AG09319 (cell line): Measurements from ENCODE around the gene SLCO1B3.
"Not testable (repeated sequence)": the region's sequence is repeated elsewhere in the genome, so short reads cannot be mapped to it uniquely, and the experiment has no call there.

Experiments used
- DNase-seq: peaks from one replicate; pipeline ENCODE4 v3.0.0-alpha.2; 2010; ENCODE audit warnings: low read depth; ENCODE audit errors: extremely low read depth
- TF ChIP-seq, protein P1 (sequence below): IDR thresholded peaks from 2 replicates; pipeline ENCODE4 v1.5.1; 2011; ENCODE audit warnings: low read depth, mild to moderate bottlenecking, inconsistent platforms, low read length, moderate library complexity

The SLCO1B3 gene, protein sequence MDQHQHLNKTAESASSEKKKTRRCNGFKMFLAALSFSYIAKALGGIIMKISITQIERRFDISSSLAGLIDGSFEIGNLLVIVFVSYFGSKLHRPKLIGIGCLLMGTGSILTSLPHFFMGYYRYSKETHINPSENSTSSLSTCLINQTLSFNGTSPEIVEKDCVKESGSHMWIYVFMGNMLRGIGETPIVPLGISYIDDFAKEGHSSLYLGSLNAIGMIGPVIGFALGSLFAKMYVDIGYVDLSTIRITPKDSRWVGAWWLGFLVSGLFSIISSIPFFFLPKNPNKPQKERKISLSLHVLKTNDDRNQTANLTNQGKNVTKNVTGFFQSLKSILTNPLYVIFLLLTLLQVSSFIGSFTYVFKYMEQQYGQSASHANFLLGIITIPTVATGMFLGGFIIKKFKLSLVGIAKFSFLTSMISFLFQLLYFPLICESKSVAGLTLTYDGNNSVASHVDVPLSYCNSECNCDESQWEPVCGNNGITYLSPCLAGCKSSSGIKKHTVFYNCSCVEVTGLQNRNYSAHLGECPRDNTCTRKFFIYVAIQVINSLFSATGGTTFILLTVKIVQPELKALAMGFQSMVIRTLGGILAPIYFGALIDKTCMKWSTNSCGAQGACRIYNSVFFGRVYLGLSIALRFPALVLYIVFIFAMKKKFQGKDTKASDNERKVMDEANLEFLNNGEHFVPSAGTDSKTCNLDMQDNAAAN

DNA sequence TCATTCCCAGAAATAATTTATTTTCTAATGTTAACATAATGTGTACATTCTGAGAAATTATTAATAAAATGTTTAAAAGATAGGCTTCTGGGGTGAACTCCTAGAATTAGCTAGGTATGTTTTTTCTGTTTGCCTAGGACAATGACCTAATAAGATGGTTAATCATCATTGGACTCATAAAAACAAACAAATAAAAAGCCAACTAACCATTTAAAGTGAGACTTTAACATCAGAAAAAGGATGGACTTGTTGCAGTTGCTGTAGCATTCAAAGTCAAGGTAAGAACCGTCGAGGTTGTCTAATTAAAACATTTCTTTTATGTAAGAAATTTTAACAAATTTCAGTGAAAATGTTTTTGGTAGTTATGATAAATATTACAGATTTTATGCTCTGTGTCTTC is at the start of gene SLCO1B3:
Gene SLCO1B3, plus strand, starts transcription at position 219 of the 400 bp plus-strand sequence. CDS start 5,034 bp downstream, outside the sequence.
- DNase-seq: no peak
- TF ChIP-seq, protein P1, sequence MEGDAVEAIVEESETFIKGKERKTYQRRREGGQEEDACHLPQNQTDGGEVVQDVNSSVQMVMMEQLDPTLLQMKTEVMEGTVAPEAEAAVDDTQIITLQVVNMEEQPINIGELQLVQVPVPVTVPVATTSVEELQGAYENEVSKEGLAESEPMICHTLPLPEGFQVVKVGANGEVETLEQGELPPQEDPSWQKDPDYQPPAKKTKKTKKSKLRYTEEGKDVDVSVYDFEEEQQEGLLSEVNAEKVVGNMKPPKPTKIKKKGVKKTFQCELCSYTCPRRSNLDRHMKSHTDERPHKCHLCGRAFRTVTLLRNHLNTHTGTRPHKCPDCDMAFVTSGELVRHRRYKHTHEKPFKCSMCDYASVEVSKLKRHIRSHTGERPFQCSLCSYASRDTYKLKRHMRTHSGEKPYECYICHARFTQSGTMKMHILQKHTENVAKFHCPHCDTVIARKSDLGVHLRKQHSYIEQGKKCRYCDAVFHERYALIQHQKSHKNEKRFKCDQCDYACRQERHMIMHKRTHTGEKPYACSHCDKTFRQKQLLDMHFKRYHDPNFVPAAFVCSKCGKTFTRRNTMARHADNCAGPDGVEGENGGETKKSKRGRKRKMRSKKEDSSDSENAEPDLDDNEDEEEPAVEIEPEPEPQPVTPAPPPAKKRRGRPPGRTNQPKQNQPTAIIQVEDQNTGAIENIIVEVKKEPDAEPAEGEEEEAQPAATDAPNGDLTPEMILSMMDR: no peak

DNA sequence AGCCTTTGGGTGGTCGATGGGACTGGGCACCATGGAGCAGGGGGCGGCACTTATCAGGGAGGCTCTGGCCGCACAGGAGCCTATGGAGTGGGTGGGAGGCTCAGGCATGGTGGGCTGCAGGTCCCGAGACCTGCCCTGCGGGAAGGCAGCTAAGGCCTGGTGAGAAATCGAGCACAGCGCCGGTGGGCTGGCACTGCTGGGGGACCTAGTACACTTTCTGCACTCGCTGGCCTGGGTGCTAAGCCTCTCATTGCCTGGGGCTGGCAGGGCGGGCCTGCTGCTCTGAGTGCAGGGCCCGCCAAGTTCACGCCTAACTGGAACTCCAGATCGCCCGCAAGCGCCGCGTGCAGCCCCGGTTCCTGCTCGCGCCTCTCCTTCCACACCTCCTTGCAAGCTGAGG is 33.1 kb upstream of the SLCO1B3 start:
- TF ChIP-seq, protein P1: no peak
- no peak for DNase-seq

DNA sequence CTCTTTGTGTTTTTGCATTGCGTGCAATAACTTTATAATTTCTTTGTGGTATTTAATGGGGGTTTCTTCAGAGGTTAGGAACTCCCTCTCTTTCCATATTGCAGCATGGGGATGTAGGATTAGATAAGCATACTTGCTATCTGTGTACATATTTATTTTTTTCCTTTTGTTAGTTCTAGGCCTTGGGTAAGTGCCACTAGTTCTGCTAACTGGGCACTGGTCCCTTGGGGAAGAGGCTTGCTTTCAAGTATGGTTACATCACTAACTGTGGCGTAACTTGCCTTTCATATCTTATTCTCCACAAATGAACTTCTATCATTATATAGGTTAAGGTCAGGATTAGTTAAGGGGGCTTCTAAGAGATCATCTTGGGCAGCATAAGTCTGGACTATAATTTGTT is 31.5 kb upstream of the SLCO1B3 start:
- no peak for DNase-seq
- TF ChIP-seq, protein P1: no peak

DNA sequence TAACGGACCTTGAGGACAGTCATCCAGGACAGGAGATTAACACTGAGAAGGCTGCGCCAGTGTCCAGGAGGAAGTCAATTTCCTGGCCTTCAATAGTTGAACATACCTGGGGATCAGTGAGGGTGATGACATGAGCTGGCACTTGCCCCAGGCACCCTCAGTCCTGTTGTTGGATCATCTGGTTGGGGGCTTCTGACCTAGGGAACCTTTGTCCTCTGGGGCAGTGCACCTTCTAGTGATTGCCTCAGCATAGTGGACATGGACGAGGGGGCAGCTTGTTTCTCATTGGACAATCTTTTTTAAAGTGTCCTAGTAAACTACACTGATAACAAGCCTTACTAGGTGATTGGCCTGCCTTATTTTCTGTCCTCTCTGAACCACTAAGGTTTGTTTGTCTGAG is 30.5 kb upstream of the SLCO1B3 start:
- not testable (repeated sequence) for DNase-seq

DNA sequence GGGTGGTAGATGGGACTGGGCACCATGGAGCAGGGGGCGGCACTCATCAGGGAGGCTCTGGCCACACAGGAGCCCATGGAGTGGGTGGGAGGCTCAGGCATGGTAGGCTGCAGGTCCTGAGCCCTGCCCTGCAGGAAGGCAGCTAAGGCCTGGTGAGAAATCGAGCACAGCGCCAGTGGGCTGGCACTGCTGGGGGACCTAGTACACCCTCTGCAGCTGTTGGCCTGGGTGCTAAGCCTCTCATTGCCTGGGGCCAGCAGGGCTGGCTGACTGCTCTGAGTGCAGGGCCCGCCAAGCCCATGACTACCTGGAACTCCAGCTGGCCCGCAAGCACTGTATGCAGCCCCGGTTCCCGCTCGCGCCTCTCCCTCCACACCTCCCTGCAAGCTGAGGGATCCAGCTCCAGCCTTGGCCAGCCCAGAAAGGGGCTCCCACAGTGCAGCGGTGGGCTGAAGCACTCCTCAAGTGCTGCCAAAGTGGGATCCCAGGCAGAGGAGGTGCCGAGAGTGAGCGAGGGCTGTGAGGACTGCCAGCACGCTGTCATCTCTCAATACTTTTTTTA is 26.6 kb upstream of the SLCO1B3 start:
- DNase-seq: not testable (repeated sequence)

DNA sequence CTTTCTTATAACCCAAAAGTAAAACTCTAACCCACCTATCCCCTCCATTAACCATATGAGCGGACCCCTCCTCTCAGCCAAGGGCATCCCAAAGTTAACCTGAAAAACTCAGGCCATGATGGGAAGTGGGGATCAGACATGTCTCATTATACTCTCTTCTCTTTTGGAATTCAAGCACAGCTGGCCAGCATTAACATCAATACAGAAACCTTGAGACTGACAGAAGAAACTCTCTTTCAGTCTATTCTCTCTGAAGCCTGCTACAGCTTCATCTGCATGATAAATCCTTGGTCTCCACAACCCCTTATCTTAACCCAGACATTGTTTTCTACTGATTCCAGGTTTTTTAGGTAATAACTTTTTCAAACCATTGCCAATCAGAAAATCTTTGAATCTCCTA is 17.5 kb upstream of the SLCO1B3 start:
- no peak for DNase-seq
- TF ChIP-seq, protein P1: no peak

DNA sequence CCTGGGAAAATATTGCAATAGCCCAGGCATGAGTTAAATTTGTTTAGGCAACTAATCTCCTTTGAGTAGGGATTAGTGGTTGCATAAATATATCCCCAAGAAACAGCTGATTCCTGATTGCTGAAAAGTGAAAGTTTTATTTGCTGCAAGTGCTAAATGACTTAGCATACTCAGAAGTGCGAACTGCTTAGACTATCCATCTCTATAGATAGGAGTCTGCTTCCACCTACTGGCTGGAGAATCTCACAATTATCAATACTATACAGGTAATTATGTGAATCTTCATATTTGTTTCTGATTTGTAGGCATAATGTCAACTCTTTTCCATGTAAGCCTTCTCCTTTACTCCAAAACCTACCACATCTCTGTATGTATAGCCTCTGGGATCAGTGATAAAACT is 12.0 kb upstream of the SLCO1B3 start:
- TF ChIP-seq, protein P1: peak; percentile 27
- no peak for DNase-seq

DNA sequence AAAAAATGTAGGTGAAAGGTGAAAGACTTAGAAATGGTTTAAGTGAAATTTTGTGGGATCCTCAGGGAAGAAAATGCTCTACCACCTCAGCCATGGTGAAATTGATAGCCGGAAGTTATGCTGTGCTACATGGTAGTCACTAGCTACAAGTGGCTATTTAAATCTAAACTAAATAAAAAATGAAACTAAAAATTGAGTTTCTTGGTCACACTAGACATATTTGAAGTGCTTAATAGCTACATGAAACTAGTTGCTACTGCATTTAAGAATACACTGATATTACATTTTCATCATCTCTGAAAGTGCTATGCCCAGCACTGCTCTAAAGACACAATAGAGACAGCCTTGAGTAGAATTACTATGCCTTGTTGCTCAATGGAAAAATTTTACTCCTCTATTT is 10.3 kb upstream of the SLCO1B3 start:
- no peak for DNase-seq
- TF ChIP-seq, protein P1: no peak
